GM21515 (cell line): Measurements from ENCODE around the gene SREBF1.

ENCODE experiments used
- ATAC-seq: cut with Tn5 transposase; IDR thresholded peaks from one replicate; pipeline ENCODE4 v1.9.1; 2021; ENCODE audit not compliant: unreplicated experiment

Gene SREBF1

DNA sequence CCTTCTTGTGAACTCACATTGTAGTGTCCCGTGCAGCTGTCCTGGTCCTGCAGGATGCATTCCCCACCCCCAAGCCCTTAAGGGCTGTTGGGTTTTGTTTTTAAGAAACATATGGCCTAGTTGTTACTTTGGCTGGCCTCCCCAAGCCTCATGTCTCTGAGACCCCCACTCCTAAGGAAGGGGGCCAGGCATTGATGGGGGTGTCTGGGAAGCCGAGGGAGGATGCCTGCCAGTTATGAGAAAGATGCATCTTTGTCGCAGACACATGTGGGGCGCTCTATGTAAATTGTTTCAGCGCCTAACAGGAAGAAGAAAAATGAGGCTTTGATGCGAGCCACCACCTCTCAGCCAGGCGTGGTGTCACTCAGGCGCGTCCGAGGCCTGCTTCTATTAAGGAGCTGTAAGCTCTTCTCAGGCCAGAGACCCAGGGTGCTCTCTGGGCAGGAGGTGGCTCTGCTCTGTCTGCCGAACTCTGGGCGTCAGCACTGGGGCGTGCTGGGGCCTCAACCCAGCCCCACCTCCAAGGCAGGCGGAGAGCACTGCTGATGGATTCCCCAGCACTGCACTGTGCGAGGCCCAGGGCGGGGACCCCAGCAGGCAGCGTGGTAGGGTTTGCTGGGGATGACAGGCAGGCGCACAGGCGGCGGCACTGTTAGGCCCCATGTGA is 70.6 kb downstream of the SREBF1 start:
- no peak for ATAC-seq

- ATAC-seq, result no peak
Measured at GRCh38 chr17:17765359-17766076, 71.3 kb downstream of the SREBF1 start.

GRCh38 chr17:17763734-17764133 is 73.1 kb downstream of the SREBF1 start:
- no peak for ATAC-seq

DNA sequence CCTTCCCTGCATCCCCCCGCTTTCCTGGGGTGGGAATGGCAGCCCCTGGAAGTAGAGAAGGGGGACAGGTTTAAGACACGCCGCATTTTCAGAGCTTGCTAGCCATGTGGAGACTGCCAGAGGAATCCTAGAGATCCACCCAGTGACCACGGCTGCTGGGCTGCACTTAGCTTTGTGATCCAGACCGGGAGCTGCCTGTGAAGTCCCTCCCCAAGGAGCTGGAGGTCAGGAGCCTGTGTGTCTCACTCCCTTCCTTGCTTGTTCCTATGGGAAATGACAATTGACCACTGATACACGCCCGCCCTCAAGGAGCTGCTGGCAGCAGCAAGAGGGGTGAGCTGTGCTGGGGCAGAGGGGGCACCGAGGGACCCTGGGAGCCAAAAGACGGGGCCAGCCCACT is 73.7 kb downstream of the SREBF1 start:
- no peak for ATAC-seq

- ATAC-seq, result no peak
Measured at GRCh38 chr17:17762744-17763105, 74.1 kb downstream of the SREBF1 start.
